LNCAP (cell line): ENCODE results near the gene CCNL1.

Experiments
- TF ChIP-seq, protein P1 (sequence below): fragments of 450-650 bp; IDR thresholded peaks from 2 replicates; pipeline ENCODE4 v1.5.1; 2017; ENCODE audit warnings: mild to moderate bottlenecking

The CCNL1 gene

DNA sequence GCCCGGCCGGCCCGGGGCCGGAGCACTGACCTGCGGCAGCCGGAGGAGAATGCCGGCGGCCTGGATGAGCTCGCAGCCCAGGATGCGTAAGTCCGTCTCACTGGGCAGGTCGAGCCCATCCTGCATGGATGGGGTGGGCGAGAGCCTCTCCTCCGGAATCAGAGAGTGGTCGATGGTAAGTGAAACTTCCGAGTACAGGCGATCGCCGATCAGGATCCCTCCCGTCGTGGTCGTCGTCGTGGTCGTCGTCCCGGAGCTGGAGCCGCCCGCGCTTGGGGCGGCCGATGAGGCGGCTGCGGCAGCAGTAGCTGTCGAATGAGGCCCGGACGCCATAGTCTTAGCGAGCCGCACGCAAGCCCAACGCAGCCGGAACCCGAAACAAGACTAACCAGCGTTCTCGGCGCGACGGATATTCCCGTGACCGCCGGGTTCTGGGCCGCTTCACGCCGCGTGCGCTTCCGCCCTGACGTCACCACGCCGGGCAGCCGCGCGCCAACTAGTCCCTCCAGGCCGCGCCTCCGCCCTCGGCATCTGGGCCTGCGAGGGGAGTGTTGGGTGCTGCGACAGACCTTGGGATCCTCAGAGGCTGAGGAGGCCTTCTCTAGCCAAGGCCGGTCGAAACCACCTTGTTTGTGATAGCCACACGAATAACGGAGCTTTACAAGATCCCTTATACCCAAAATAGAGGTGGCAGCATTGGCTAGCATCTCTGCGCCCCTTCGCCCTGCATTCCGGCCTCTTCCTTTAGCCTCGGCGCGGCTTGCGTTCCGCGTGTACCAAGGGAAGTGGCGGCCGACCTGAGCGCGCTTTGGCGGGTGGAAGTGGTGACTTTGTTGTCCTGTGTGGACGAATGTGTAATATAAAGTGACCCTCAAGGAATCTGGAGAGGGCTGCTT, at the start of gene CCNL1:
TSS of gene CCNL1 (minus strand) at position 386 of the 896 bp plus-strand sequence. CDS start at position 333, 53 bp downstream.
- TF ChIP-seq, protein P1, sequence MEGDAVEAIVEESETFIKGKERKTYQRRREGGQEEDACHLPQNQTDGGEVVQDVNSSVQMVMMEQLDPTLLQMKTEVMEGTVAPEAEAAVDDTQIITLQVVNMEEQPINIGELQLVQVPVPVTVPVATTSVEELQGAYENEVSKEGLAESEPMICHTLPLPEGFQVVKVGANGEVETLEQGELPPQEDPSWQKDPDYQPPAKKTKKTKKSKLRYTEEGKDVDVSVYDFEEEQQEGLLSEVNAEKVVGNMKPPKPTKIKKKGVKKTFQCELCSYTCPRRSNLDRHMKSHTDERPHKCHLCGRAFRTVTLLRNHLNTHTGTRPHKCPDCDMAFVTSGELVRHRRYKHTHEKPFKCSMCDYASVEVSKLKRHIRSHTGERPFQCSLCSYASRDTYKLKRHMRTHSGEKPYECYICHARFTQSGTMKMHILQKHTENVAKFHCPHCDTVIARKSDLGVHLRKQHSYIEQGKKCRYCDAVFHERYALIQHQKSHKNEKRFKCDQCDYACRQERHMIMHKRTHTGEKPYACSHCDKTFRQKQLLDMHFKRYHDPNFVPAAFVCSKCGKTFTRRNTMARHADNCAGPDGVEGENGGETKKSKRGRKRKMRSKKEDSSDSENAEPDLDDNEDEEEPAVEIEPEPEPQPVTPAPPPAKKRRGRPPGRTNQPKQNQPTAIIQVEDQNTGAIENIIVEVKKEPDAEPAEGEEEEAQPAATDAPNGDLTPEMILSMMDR: no peak

DNA sequence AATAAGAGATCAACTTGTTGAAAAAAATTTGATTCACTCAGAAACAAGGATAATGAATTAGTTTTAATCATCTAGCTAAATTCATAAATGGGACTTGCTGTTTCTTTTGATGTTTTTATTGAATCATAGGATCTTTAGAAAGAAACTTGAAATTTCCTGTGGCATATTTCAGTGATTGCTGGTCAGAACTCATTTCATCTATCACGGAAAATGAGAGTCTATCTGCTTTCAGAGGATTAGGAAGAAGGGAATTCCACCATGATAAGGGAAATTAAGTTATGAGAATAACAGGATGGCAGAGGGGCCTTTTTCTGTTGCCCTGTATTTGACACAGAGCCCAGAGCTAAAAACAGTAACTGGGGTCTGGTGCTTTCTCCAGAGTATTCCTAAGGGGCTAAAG, 44.9 kb upstream of the CCNL1 start:
- TF ChIP-seq, protein P1: no peak

DNA sequence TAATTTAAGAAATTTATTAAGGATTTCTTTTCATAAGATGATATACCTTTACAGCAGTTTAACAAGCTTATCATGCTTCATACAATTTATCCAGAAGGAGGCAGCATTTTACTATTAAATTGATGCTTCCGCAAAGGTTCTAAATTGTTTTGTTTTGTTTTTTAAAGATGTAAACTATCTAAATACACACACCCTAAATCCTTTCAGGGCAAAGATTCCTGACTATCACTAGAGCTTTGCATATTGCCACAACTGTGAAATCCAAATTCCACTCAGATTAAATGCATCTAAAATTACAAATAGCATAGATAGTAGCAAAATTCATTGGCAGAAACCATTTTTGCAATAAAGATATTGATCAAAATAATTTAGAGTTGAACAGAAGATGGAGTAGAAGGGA, 44.5 kb upstream of the CCNL1 start:
- TF ChIP-seq, protein P1: peak; percentile 70

DNA sequence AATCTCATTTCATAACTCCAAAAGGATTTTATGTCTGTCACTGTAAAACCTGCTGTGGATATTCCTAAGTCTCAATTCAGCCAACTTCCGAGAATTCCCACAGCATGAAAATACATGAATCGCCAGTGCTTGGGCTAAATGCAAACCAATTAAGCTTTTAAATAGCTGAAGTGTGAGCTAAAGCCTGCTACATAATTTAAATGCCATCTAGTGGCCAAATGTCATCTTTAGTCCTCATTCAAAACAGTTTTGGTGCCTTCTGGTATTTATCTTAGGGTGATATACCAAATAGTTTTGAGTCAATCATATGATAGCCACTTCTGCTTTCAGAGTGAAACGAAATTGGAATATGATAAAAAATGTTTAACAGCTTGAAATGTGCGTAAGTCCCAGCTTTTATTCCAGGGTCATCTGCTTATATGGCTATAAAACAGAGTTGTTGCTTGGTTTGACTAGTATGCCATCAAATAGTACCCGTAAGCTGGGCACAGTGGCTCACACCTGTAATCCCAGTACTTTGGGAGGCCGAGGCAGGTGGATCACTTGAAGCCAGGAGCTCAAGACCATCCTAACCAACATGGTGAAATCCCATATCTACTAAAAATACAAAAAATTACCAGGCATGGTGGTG, 41.8 kb upstream of the CCNL1 start:
- TF ChIP-seq, protein P1: peak; percentile 71

DNA sequence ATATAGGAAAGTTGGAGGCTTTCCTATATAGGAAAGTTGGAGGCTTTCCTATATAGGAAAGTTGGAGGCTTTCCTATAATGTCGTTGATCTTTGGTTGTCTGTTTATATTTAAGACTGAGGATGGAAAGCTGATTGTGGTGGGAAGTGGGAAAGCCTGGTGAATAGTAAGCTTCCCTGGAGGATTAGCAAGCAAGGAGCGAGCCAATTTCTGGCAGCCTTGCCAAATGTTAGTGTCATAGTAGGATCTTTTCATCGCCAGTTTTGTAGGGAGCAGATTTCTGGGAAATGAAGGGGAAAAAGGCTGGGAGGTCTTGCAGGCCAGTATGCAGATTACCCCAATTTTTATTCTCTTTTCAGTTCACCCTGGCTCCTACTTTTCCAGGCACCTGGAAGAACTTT, 39.9 kb upstream of the CCNL1 start:
- TF ChIP-seq, protein P1: no peak

DNA sequence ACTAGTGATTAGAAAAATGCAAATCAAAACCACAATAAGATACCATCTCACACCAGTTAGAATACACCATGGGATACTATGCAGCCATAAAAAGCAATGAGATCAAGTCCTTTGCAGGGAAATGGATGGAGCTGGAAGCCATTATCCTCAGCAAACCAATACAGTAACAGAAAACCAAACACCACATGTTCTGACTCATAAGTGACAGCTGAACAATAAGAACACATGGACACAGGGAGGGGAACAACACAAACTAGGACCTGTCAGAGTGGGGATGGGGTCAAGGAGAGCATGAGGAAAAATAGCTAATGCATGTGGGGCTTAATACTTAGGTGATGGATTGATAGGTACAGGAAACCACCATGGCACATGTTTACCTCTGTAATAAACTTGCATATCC, 36.0 kb upstream of the CCNL1 start:
- TF ChIP-seq, protein P1: no peak

DNA sequence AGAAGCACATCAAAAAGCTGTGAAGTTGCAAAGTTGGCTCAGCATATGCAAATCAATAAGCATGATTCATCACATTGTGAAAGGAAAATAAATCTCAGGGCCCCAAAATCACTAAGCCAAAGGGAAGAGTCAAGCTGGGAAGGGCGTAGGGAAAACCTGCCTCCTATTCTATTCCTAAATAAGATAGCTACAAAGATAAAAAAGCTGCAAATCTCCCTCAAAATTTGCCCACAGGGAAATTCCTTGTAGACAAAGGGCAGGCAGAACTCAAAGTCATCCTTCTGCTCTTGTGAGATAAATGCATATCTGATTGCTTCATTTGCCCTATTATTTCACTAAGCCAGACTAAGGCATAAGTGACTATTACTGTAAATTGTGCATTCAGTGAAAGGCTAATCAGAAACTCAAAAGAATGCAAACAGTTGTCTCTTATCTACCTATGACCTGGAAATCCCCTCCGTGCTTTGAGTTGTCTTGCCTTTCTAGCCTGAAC, 30.5 kb upstream of the CCNL1 start:
- TF ChIP-seq, protein P1: no peak
